HG03439 (cell line): ENCODE data around the gene FLT1.
A peak's percentile ranks its signal among the peaks of the same experiment; 100 is the strongest.

Experiments used
- ATAC-seq: cut with Tn5 transposase; IDR thresholded peaks from one replicate; pipeline ENCODE4 v1.9.1; 2021; ENCODE audit warnings: mild to moderate bottlenecking, moderate library complexity; ENCODE audit not compliant: unreplicated experiment

FLT1 gene

DNA sequence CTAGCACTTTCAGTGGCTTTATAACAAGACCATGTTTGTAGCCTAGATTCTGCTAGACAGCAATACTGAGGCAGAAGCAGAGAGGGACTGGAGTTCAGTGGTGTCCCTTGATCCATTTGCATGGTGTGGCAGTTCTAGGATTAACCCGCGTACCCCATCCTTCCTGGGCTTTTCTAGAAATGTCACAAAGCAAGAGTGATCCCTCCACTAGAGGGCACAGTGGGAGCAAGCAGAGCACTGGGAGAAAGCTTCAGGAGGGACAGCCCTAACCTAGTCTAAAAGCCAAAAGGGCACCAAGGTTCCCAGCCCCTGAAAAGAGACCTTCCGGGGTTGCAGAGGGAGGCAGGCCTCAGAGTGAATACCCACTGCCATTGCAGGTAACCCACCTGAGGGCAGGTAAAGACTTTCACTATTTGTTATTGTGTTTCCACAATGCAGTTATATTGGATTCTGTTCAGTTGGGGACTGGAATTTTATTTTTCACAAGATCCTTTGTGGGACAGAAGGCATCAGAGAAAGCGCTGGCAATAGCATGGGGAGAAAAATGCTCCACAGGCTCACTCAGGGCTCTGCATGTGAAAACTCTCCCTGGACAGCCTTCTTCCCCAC, 170.6 kb downstream of the FLT1 start:
- ATAC-seq, result no peak

DNA sequence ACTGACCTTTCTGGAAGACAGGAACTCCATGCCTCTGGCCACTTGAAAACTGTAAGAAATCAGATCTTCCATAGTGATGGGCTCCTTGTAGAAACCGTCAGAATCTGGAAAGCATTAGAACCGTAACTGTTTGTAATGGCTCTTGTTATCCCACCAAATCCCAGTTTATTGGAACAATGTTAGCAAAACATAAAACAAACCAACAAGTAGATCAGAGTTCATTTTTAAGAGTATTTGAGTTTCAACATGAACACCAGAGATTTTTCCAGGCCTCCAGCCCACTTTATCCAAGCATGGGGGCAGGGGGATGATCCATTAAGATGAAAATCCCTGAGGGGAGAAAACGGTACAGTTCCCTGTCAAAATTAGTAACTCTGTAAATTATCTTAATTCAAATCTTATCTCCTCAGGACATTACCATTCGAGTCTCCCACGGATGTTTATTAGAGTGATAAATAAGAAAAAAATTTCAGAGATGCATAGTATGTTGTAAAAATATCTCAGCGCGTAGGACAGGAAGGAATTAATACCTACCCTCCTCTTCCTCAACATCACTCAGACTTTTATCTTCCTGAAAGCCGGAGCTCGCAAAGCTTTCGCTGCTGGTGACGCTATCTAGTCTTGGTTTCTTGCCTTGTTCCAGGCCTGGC, 172.5 kb downstream of the FLT1 start:
- no peak for ATAC-seq

DNA sequence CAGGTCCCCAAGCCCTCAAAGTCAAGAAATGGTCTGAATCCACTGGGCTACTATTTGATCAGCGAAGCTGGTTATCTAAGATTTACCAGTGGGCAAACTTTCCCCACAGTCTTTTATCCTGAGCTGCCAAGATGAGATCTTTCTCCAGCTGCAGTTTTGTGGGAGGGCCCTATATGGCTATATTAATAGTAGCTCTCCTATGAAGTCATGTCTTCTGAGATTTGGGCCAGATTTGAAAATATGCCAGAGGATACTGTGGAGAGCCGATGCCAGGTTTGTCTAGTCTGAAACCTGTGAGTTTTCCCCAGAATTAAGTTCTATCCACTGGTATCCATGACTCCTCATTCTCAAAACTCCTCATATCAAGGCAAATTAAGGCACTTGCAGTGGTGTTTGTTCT, 173.2 kb downstream of the FLT1 start:
- ATAC-seq, result no peak

DNA sequence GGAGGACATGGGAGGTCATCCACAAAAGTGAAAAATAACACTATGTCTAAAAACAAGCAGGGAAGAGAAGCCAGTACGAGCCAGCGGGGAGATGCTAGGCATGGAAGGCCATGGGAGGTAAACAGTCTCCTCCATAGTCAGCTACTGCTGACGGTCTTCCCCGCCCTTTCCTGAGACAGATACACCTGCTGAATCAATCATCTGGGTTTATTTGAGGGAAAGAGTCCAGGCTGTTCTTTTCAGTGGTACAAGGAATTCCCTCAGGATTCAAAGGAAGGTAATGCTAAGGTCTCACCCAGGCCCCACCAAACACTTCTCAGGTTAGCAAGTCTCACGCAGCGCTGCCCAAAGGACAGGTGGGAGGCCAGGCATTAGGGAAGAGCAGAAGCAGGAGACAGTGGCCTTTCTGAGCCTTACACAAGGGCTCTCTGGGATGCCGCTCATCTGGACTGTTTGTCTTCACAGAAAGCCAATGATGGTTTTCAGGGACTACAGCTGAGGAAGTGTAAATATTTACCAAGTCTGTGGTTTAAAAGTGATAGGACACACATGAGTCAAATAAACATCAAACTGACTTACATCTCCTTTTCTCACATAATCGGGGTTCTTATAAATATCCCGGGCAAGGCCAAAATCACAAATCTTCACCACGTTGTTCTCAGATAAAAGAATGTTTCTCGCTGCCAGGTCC, 173.9 kb downstream of the FLT1 start:
- no peak for ATAC-seq

DNA sequence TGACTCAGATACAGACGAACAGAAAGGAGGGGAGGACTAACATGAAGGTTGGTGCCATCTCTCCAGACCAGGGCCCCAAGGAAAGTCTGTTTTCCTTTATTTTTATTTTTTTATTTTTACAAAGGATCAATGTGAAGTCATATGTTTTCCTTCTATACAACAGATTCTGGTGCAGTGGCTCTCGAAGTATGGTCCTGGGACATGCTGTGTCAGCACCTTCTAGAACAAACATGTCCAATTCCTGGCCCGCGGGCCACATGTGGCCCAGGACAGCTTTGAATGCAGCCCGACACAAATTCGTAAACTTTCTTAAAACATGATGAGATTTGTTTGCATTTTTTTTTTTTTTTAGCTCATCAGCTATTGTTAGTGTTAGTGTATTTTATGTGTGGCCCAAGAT, 174.7 kb downstream of the FLT1 start:
- no peak for ATAC-seq

DNA sequence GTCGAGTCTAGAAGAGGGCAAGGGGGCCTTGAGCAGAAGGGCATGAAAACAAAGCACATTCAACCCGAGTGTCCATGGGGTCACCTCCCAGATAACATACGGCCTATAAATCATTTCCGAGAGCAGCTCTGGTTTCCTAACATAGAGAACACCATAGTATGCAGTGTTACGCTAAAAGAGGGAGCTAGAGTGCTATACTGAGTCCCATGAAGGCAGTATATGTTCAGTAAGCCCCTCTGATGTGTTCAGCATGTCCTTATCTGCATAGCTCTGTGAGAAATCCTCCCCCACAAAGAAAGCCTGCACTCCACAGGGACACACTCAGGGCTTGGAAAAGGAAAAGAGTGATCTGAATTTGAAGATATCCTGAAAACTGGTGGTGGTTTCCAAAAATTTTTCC, 175.4 kb downstream of the FLT1 start:
- no peak for ATAC-seq

DNA sequence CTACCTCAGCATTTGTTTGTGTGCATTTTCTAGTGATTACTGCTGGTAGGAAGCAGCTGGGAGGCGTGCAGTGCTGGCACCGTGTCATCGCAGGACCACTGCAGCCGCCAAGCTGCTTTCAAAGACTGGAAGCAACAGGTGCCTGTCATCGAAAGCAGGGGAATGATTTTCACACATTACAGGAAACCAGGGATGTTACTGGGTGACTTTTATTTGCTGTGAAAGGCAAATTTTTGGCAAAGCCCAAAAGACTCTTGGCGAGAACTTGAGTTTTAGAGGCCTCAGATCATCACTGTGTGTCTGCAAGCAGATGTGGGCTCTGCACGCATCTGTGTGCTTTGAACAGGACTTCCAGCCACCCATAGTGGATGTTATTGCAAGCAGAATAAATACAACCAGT, 176.4 kb downstream of the FLT1 start:
- no peak for ATAC-seq

DNA sequence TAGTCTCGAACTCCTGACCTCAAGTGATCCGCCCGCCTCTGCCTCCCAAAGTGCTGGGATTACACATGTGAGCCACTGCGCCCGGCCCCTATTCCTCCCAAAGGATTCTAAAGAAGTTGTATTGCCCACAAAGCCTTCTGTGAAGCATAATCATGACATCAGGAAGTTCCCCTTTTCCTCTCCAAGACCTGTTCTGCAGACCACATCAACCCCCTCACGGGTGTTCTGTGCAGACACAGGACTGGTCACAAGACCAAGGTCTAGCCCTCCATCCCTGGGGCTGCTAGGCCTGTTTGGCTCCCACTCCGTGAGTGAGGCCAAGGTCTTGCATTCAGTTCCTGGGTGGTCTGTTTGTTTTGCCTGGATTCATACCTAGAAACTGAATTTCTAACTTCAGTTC, 178.1 kb downstream of the FLT1 start:
- ATAC-seq, result no peak

DNA sequence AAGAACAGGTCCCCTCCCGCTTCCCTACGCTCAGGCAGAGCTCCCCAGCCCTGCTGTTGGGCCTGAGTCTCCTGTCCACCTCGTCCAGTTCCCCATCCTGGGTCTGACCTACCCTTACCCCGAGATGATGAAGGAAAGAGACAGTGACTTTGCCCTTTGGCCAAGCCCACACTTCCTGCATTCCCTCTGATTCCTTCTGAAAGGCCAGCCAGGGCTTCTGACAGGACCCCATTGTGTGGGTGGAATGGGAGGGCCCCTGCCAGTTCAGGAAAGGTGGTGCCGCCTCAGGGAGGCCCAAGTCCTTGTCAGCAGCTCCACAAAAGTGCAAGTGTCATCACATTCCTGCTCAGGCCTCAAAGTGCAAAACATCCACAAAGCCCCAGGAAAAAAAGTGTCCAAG, 178.8 kb downstream of the FLT1 start:
- no peak for ATAC-seq

DNA sequence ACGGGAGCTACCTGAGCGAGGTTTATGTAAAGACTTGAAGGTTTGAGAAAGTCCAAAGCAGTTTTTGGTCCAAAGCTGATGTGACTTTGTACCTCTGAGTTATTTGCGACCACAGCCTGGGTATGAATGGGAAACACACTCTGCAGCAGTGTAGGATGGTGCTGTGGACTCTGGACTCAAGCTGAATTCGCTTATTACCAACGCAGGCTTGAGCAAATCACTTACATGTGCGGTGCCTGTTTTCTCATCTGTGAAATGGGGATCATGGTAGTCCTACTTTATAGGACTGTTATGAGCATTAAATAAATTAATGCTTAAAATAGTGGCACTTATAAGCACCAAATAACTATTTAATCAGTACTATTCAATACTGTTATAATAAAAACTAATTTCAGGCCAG, 180.0 kb downstream of the FLT1 start:
- ATAC-seq, result no peak

DNA sequence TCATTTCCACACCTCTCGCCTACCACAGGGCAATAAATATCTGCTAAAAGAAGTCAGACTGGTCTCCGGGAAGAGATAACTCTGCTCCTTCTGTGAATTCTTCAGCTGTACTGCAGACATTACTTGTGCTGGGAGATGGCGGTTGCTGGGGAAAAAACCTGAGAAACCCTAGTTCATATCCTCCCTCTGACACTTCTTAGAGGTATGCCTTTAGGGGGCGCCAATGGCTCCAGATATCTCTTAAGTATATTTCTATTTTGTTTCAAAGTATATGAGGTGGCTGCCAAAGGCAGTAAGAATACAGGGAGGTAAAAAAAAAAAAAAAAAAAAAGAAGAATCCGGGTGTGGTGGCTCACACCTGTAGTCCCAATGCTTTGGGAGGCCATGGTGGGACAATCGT, 181.3 kb downstream of the FLT1 start:
- no peak for ATAC-seq

DNA sequence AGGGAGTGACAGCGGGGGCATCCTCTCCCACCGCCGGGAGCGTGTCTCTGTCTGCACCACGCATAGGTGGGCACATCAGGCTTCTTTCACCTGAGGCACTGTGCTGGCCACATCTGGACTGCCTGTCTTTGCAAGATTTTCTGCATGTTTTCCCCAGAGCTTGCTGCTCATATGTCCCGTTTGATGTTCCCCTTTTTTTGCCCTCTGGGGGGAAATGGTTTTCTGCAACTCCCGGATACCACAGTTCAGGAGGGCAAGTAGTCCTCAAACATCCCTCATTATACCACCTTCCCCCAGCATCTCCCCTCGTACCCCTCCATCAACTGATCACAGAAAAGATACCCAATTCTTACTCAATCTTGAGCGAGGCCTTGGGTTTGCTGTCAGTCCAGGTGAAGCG, 188.6 kb downstream of the FLT1 start:
- ATAC-seq, result no peak

DNA sequence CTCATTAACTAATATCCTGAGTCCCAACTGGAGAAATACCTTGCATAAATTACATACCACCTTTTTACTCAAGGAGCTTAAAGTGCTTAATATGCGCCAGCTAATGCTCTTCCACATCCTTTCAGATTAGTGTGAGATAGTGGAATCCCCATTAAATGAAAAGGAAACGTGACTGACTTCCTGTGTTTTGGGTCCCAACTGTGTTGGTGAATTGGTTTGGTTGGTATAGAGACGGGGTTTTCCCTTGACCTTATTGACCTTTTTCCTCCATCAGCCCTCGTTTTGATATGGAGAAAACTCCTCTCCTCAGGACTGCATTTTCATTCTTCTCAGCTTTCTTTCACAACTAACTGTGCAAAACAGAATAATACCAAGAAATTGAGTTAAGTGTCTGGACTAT, 193.1 kb downstream of the FLT1 start:
- no peak for ATAC-seq

DNA sequence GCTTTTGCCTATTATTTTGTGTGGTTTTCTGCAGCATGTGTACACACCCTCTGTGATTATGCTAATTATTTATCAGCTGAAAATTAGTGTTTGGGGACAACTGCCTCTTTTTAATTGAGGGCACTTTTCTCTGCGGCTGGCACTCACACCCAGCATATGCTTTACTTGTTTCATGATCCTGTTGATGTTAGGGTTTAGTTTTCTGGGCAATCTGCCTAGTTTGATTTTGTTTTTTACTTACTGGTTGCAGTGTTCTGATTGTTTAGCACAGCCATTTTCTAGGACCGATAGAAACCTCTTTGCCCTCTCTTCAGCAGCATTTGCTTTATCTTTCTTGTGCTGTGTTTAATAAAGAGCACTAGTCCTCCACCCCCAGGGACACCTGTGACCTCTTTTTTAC, 195.0 kb downstream of the FLT1 start:
- no peak for ATAC-seq

DNA sequence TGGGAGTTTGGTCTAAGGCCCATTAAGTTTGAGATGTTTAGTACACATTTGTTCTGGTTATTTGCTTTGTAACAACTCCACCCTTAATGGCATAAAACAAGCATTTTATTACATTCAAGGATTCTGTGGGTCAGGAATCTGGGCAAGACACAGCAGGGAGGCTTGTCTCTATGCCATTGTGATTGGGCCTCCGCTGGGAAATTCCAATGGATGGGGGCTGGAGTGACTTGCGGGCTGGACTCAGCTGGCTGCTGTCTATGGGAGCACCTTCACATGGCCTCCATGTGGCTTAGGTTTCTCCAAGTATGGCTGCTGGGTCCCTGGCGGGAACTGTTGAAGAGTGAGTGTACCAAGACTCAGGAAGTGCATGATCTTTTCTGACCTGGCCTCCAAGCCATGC, 197.6 kb downstream of the FLT1 start:
- ATAC-seq, result no peak

DNA sequence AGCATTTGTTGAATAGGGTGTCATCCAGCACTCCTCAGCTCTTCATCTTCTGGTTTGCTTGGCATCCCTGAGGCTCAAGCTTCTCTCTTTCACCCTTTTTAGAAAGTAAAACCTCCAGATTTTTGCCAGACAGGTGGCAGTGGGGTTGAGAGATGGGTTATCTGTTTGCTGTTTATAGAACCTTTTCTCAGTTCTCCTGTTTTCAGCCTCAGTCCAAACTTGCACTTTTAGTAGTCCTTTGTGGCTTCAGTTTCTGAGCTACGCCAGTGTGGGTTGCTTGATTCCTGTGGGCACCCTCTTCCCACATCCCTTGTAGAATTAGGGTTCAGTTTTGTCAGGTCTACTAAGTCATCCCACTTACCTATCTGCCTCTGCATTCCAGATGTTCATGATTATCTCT, 208.7 kb downstream of the FLT1 start:
- no peak for ATAC-seq

DNA sequence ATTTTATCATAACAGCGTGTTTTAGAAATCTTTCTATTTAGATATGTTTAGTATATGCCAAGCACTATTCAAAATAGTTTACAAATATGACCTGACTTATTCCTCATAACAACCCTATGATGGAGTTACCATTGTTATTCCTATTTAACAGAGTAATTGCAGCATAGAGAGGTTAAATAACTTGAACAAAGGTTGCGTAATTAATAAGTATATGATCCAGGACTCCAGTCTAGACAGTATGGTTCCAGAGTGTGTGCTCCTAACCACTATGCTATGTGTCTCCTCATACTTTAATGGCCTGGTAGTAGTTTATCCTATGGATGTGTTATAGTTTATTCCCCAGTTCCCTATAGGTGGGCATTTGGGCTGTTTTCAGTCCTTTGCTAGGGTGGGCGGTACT, 211.3 kb downstream of the FLT1 start:
- ATAC-seq, result no peak

DNA sequence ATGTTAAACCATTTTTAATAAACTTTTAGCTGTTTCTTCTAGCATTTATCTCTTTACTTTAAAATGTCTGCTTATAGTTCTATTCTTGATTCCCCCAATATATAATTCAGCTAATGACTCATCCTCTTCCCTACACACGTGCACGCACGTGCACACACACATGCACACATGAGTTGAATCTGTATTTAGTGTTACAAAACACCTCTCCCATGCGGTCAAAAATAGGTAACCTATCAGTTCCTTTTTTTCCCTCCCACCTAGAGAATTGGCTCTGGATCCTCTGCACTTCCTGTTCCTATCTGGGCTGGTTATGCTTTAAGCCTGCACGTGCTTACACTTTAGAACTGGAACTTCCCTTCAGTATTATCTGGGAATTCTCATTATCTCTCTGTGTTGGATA, 212.5 kb downstream of the FLT1 start:
- ATAC-seq, result no peak

DNA sequence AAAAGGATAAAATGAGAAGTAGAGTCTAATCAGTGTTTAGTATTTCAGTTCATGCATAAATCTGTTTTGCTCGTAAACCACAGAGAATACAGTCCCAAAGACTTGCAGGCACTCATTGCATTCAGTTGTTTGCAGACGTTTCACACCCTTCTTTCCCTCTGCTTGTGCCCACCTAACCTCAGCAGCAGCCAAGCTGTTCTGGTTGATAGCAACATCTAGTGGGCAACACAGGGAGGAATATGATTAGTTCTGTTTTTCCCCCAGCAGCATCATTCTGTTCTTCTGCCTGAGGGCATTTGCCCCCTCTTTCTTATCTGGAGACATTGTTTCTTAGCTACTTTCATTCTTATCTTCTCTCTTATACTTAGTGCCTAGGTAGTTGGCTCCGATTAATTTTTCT, 221.0 kb downstream of the FLT1 start:
- no peak for ATAC-seq

DNA sequence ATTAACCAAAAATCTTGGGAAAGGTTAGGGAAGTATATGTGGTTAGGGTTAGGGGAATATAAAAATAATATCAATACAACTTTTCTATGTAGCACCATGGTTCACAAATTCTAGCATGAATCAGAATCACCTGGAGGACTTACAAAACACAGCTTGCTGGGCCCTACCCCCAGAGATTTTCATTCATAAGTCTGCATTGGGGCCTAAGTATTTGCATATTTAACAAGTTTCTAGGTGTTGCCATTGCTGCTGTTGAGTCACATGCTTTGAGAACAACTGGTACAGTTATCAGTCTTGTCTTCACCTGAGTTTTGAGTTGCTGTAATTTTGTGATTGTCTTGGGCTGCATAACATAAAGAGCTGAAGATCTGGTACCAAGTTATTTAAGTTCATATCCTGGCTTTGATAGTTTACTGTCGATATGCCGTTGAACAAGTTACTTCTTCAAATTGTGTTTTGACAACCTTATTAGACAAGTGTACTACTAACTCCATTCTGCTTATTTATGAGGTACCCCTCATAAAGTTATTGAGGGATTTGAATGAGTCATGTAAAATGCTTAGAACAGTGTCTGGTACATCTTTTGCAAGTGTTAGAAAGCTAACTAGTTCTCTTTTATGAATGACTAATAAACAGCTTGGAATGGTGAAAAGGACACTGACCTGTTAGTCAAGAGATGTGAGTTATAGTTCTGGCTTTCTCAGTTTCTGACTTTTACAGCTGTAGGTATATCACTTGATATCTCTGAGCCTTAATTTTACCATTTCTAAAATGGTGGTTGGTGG, 223.7 kb downstream of the FLT1 start:
- ATAC-seq, result no peak

DNA sequence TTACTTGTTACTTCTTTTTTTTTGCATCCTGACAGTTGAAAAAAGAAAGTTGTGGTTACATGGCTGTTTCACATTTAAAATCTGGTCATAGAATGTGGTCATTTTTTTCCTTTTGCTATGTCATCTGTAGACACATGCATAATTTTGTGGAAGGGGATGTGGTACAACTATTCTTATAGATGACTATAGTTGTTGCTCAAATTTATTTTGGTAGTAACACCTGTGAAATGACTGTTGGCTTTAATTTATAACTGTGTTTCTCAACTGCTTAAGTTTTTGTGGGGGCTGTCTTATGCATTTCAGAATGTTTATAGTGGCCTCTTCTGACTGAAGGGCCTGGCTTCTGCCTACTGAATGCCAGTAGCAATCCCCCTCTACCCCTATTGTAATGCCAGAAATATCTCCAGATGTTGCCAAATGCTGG, 226.1 kb downstream of the FLT1 start:
- peak; percentile 97 for ATAC-seq

DNA sequence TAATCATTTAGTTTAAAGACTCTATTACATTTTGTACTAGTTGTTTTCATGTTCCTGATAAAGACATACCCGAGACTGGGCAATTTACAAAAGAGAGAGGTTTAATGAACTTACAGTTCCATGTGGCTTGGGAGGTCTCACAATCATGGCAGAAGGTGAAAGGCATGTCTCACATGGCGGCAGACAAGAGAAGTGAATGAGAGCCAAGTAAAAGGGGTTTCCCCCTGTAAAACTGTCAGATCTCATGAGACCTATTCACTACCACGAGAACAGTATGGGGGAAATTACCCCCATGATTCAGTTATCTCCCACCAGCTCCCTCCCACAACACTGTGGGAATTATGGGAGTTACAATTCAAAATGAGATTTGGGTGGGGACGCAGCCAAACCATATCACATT, 227.4 kb downstream of the FLT1 start:
- no peak for ATAC-seq
